Erythroblast (primary cell): Measurements from ENCODE around the gene CCNB1.

Experiments
- GATA1 ChIP-seq: IDR thresholded peaks from 2 replicates; pipeline ENCODE4 v1.6.1; 2011; ENCODE audit warnings: low read depth, mild to moderate bottlenecking, control low read depth, low read length, moderate library complexity
- POLR2A ChIP-seq: IDR thresholded peaks from 2 replicates; pipeline ENCODE4 v1.6.1; 2011; ENCODE audit warnings: mild to moderate bottlenecking, low read length

DNA sequence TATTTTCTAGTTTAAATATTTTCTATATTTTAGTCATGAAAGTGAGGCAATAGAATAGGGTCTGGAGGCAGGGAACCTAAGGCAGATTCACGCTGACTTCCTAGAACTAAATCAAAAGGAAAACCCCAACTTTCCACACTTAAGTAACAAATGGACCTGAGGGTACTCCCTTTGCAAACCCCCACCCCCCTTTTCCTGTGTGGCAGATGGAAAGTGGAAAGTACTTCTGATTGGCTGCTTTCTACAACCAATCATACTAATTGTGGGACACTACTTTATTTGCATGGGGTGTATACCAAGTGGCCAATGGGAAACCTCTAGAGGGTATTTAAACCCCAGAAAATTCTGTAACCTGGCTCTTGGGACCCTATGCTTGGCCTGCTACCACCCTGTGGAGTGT lies 17.7 kb downstream of the CCNB1 start:
- no peak for TF ChIP-seq POLR2A
- no peak for TF ChIP-seq GATA1
